Measurements from ENCODE around the gene SLC35F3.

SLC35F3 gene

DNA sequence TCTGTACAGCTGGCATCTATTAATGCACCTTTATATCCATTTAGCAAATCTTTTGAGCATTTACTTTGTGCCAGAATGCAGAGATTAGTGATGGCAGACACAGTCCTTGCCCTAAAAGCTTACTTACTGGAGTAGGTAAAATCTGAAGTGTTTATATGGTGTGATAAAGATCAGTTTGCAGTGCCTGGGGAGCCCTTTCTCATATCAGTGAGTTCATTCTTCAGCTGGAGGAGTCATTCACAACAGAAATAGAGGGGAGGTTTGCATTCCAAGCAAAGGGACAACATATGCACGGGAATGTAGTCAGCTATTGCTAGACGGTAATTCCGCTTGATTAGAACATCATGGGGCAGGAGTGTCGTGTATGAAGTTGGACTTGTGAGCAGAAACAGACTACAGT lies 8.4 kb downstream of the SLC35F3 start:
- no peak for DNase-seq

- DNase-seq = no peak
Observed at GRCh38 chr1:233916706-233917105, 12.2 kb downstream of the SLC35F3 start.

GRCh38 chr1:233919786-233920185 lies 15.3 kb downstream of the SLC35F3 start:
- DNase-seq = no peak

DNA sequence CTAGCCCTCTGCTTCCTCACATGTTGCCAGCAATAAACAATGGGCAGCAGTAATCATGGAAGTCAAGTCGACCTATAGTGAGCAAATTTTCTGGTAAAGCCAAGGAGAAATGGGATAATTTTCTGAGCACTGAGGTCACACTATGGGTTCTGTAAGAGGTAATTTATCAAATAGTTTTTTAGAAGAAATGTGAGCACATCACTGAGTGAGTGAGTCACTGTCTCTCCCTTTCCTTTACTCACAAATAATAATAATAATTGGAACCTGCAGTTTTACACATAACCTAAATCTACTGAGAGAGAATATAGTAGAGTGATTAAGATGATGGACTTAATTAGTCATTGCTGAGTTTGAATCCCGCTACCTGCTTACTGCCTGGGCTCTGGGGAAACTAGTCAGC lies 23.6 kb downstream of the SLC35F3 start:
- no peak for DNase-seq

DNA sequence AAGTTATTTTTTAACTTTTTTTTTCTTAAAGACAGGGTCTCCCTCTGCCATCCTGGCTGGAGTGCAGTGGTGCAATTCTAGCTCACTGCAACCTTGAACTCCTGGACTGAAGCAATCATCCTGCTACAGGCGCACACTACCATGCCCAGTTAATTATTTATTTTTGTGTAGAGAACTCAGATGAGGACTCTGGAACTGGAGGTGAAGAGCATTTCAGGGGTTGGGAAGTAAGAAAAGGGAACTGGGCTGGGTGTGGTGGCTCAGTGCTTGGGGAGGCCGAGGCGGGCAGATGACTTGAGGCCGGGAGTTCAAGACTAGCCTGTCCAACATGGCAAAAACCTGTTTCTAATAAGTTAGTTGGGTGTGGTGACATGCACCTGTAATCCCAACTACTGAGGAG lies 28.9 kb downstream of the SLC35F3 start:
- no peak for DNase-seq

- no peak for DNase-seq
Observed at GRCh38 chr1:233935297-233935868, 30.9 kb downstream of the SLC35F3 start.

- DNase-seq = no peak
Observed at GRCh38 chr1:233936422-233936821, 31.9 kb downstream of the SLC35F3 start.

GRCh38 chr1:233936842-233937241 lies 32.4 kb downstream of the SLC35F3 start:
- no peak for DNase-seq

DNA sequence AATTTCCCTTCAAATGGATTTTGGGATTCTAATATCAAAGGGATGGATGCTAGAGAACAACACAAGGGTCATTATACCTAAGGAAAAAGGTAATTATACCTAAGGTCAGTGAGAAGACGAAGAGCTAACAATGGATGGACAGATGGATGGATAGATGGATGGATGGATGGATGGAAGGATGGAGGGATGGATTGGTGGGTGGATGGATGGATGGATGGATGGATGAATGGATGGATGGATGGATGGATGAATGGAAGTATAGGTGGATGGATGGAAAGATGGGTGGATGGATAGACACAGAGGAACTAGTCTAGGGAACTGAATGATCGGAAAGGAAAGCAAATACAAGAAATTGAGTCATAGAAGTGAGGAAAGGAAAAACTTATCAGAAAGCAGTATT lies 34.0 kb downstream of the SLC35F3 start:
- no peak for DNase-seq

- DNase-seq = no peak
Observed at GRCh38 chr1:233939451-233939850, 35.0 kb downstream of the SLC35F3 start.

DNA sequence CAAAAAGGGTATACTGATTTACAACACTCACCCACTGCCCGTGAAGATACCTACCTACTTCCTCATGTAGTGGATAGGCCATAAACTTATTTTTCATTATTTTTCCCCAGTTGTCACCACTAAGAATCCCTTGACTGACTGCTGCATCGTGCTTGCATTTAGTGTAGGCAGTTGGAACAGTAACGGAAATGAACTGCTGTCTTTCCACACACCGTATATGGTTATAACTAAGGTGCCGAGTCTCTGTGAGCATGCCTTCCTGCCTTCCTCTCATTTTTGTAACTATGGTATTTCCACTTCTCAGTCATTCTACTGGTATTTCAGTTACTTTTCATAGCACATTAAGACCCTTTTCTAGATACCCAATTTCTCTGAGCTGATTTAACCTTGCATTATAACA lies 36.4 kb downstream of the SLC35F3 start:
- DNase-seq = no peak

DNA sequence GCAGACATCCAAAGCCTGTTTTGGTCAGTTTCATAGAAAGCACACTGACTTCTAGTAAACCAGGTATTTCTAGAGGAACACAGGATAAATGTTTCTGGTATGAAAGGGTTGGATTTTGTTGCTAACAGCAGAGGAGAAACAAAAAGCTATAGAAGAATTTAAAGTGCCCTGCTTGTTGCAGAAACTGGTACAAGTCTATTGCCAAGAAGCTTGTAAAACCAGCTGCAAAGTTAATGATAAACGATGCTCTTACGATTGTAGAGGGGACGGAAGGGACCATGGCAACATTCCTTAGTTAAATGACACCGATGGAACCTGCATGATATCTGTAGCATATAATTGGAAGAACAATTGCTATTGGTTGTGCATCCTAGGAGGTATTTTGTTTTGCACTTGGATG lies 40.1 kb downstream of the SLC35F3 start:
- DNase-seq = no peak

- DNase-seq = no peak
Observed at GRCh38 chr1:233945573-233945972, 41.1 kb downstream of the SLC35F3 start.

- no peak for DNase-seq
Observed at GRCh38 chr1:233945979-233946378, 41.5 kb downstream of the SLC35F3 start.

DNA sequence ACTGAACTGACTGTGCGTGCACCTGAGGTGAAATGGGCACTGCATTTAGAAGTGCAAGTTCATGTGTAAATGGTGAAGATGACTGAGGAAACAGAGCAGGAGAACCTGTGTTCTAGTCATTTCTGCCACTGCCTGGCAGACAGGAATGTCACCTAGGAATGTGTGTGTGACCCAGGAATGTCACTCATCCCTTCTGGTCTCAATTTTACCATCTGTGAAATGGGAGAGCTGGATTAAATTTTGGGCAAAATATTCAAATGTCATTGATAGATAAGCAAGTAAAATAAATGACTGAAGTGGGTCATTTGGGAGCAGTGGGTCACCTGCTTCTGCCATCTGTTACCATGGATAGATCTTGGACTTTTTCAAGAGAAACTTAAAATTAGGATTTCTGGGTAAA lies 42.2 kb downstream of the SLC35F3 start:
- no peak for DNase-seq

GRCh38 chr1:233951804-233952203 lies 47.3 kb downstream of the SLC35F3 start:
- DNase-seq = no peak

- no peak for DNase-seq
Observed at GRCh38 chr1:233957691-233958090, 53.2 kb downstream of the SLC35F3 start.

GRCh38 chr1:233959102-233959501 lies 54.6 kb downstream of the SLC35F3 start:
- DNase-seq = no peak

DNA sequence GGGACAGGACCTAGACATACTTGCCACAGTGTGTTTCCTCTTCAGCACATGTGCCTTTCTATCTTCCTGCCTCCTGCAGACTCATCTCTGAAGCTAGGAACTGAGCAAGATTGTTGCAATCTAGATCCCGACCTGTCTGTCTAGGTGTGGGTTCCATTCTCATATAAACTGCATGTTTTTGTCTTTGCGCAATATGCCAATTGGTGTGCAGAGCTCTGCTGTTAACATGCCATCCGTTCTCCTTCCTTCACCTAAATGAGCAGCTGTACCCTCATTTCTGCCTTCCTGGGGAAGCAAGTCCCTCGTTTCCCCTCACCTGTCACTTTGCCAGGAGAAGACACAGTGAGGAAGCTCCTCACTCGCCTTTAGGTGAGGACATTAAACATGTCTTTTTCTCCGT lies 55.5 kb downstream of the SLC35F3 start:
- DNase-seq = no peak

- no peak for DNase-seq
Observed at GRCh38 chr1:233960386-233960785, 55.9 kb downstream of the SLC35F3 start.

DNA sequence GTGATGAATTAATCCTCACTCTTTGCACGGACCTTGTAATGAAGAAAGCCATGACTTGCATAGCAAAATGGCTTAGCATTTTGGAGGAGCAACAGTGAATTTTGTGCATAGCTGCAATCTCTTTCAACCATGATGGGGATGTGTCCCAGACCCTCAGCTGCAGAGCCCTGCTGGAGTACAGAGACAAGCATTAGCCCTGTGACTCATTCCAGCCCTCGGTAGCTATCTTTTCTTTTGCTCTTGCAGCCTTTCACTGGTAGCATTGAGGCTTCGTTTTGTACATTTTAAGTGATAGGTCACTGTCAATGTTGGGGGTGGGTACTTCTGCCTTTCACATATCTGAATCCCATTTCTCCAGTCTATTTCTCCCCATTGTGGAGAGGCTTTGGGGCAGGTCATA lies 58.4 kb downstream of the SLC35F3 start:
- no peak for DNase-seq

DNA sequence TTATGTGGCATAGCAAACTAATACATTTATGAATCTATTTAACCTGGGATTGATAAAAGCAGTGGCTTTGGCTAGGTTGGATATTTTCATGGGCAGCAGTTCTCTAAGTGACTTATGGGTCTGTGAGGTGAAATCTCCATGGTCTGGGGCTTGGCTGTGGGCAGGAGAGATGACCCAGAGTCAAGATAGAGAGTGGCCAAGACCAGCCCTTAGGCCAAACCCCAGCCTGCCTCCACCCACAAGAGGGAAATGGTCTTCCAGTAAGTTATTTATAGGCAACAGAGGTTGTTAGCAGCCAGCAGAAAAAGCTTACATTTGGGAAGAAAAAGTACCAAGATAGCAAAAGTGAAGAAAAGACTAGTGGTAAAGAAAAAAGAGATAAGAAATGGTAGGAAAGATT lies 61.4 kb downstream of the SLC35F3 start:
- DNase-seq = no peak

- no peak for DNase-seq
Observed at GRCh38 chr1:233971753-233972152, 67.3 kb downstream of the SLC35F3 start.

- DNase-seq = no peak
Observed at GRCh38 chr1:233972563-233972950, 68.1 kb downstream of the SLC35F3 start.

DNA sequence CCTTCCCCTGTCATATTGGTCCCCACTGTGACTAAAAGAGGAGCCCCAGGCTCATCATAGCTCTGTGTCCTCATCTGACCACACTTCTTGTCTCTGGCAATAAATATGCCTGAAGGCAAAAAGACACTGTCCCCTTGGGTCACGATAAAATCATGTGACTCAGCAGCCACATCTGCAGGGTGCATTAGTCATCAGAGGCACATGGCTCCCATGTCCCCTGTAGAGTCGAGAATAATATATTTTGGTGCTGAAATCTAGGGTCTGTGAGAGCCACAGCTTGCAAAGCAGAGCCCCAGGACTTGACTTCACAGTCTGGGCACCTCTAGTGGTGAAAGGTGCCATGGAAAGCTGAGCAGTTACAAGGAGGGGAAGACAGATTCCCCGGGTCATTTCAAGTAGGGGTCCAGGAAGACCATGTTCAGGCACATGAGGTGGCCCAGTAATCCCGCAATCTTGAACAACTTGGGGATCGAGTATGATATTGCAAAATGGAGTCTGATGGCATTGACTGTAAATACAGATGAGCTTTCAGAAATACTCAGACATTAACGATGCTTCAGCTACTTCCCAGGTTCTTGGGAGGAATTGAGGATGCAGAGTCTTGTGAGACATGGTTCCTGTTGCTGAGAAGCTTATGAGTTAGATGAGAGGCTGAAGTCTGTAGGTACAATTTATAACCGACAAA lies 68.6 kb downstream of the SLC35F3 start:
- DNase-seq = no peak
